ENCODE data around the gene AGPS.

DNA sequence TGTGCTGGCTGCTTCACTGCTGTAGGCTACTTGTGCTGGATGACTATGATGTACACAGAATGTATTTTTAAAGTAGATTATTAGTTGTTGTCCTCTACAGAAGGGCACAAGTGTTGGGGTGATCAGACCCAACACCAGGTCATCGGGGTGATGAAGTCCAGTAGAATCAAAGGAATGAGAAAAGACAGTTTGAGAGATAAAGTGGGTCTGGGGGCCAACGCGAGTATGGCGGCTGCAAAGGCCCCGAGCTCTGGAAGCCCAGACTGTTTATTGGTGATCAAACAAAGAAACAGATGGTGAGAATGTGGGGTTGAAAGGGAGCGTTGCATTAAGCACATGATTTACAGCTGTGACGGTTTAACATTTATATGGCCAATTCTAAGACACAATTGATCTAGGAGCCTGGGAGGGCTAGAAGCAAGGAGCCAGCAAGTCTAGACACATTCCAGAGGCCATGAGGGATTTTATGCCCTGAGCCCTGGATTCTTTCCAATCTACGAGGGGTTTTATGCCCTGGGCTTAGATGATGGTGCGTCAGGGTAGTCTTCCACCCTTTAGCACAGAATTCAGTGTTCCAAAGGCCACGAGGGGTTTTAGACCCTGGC lies 153.5 kb downstream of the AGPS start:
- TF ChIP-seq, protein P1, sequence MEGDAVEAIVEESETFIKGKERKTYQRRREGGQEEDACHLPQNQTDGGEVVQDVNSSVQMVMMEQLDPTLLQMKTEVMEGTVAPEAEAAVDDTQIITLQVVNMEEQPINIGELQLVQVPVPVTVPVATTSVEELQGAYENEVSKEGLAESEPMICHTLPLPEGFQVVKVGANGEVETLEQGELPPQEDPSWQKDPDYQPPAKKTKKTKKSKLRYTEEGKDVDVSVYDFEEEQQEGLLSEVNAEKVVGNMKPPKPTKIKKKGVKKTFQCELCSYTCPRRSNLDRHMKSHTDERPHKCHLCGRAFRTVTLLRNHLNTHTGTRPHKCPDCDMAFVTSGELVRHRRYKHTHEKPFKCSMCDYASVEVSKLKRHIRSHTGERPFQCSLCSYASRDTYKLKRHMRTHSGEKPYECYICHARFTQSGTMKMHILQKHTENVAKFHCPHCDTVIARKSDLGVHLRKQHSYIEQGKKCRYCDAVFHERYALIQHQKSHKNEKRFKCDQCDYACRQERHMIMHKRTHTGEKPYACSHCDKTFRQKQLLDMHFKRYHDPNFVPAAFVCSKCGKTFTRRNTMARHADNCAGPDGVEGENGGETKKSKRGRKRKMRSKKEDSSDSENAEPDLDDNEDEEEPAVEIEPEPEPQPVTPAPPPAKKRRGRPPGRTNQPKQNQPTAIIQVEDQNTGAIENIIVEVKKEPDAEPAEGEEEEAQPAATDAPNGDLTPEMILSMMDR (IDR thresholded peaks at IDR 0.05; ENCODE audit: borderline replicate concordance, extremely low read depth, low read length, poor library complexity, severe bottlenecking) = no peak
- TF ChIP-seq EZH2 (IDR thresholded peaks at IDR 0.05; ENCODE audit: borderline replicate concordance, low read depth, low read length, severe bottlenecking) = no peak

All from DND-41 (cell line).